Sigmoid colon (tissue), 4 donors: Measurements from ENCODE around the gene RUNX1.

Experiments
- CTCF ChIP-seq, 4 experiments: fragments of 450-650 bp in 3 of 4; fragments of 200-600 bp in 1 of 4; IDR thresholded peaks; one replicate each; pipeline ENCODE4 v1.5.1; 2016 to 2019; ENCODE audit warnings: antibody characterized with exemption in 4 of 4, mild to moderate bottlenecking in 3 of 4, moderate library complexity in 2 of 4
- EP300 ChIP-seq, 4 donors: sonication (generic); formaldehyde crosslinking; IDR thresholded peaks; one replicate each; pipeline ENCODE4 v1.6.1; 2017; ENCODE audit warnings: antibody characterized with exemption in 4 of 4
- POLR2A ChIP-seq, 2 donors: fragments of 450-650 bp; IDR thresholded peaks; one replicate each; pipeline ENCODE4 v1.6.1; 2016; ENCODE audit warnings: antibody characterized with exemption in 2 of 2, mild to moderate bottlenecking in 2 of 2, moderate library complexity in 2 of 2
- POLR2AphosphoS5 ChIP-seq, 4 donors: sonication (generic); formaldehyde crosslinking; IDR thresholded peaks; one replicate each; pipeline ENCODE4 v1.6.1; 2017; ENCODE audit warnings: antibody characterized with exemption in 4 of 4

- TF ChIP-seq POLR2A (IDR thresholded peaks at IDR 0.05): no peak
- TF ChIP-seq CTCF (IDR thresholded peaks at IDR 0.05): no peak
- TF ChIP-seq EP300 (IDR thresholded peaks at IDR 0.05): no peak
- no peak for TF ChIP-seq POLR2AphosphoS5 (IDR thresholded peaks at IDR 0.05)
Measured at GRCh38 chr21:35046263-35046624, 2.9 kb downstream of the RUNX1 start.
